ENCODE data around the gene B3GNT7.
"Not testable (repeated sequence)": the region's sequence is repeated elsewhere in the genome, so short reads cannot be mapped to it uniquely, and the experiment has no call there.

GRCh38 chr2:231400681-231401080 is 5.2 kb downstream of the B3GNT7 start:
- TF ChIP-seq, protein P1, sequence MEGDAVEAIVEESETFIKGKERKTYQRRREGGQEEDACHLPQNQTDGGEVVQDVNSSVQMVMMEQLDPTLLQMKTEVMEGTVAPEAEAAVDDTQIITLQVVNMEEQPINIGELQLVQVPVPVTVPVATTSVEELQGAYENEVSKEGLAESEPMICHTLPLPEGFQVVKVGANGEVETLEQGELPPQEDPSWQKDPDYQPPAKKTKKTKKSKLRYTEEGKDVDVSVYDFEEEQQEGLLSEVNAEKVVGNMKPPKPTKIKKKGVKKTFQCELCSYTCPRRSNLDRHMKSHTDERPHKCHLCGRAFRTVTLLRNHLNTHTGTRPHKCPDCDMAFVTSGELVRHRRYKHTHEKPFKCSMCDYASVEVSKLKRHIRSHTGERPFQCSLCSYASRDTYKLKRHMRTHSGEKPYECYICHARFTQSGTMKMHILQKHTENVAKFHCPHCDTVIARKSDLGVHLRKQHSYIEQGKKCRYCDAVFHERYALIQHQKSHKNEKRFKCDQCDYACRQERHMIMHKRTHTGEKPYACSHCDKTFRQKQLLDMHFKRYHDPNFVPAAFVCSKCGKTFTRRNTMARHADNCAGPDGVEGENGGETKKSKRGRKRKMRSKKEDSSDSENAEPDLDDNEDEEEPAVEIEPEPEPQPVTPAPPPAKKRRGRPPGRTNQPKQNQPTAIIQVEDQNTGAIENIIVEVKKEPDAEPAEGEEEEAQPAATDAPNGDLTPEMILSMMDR (IDR thresholded peaks at IDR 0.05; ENCODE audit: low read depth, low read length, missing input control) = not testable (repeated sequence)
- TF ChIP-seq, protein P2, sequence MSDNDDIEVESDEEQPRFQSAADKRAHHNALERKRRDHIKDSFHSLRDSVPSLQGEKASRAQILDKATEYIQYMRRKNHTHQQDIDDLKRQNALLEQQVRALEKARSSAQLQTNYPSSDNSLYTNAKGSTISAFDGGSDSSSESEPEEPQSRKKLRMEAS (IDR thresholded peaks at IDR 0.05) = not testable (repeated sequence)
- TF ChIP-seq EGR1 (IDR thresholded peaks at IDR 0.05; ENCODE audit: low read depth in 2 of 2); GABPA (IDR thresholded peaks at IDR 0.05 in 1 of 2, conservative IDR thresholded peaks at IDR 0.05 in 1 of 2); JUND (IDR thresholded peaks at IDR 0.05): not testable (repeated sequence)
- TF ChIP-seq, protein P3, sequence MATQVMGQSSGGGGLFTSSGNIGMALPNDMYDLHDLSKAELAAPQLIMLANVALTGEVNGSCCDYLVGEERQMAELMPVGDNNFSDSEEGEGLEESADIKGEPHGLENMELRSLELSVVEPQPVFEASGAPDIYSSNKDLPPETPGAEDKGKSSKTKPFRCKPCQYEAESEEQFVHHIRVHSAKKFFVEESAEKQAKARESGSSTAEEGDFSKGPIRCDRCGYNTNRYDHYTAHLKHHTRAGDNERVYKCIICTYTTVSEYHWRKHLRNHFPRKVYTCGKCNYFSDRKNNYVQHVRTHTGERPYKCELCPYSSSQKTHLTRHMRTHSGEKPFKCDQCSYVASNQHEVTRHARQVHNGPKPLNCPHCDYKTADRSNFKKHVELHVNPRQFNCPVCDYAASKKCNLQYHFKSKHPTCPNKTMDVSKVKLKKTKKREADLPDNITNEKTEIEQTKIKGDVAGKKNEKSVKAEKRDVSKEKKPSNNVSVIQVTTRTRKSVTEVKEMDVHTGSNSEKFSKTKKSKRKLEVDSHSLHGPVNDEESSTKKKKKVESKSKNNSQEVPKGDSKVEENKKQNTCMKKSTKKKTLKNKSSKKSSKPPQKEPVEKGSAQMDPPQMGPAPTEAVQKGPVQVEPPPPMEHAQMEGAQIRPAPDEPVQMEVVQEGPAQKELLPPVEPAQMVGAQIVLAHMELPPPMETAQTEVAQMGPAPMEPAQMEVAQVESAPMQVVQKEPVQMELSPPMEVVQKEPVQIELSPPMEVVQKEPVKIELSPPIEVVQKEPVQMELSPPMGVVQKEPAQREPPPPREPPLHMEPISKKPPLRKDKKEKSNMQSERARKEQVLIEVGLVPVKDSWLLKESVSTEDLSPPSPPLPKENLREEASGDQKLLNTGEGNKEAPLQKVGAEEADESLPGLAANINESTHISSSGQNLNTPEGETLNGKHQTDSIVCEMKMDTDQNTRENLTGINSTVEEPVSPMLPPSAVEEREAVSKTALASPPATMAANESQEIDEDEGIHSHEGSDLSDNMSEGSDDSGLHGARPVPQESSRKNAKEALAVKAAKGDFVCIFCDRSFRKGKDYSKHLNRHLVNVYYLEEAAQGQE (IDR thresholded peaks at IDR 0.05) = not testable (repeated sequence)
- TF ChIP-seq, protein P4, sequence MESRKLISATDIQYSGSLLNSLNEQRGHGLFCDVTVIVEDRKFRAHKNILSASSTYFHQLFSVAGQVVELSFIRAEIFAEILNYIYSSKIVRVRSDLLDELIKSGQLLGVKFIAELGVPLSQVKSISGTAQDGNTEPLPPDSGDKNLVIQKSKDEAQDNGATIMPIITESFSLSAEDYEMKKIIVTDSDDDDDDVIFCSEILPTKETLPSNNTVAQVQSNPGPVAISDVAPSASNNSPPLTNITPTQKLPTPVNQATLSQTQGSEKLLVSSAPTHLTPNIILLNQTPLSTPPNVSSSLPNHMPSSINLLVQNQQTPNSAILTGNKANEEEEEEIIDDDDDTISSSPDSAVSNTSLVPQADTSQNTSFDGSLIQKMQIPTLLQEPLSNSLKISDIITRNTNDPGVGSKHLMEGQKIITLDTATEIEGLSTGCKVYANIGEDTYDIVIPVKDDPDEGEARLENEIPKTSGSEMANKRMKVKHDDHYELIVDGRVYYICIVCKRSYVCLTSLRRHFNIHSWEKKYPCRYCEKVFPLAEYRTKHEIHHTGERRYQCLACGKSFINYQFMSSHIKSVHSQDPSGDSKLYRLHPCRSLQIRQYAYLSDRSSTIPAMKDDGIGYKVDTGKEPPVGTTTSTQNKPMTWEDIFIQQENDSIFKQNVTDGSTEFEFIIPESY (IDR thresholded peaks at IDR 0.05) = not testable (repeated sequence)

Measured in liver (tissue), 3 donors.